GM18861 (cell line): ENCODE data around the gene LRFN3.
"Not testable (repeated sequence)": the region's sequence is repeated elsewhere in the genome, so short reads cannot be mapped to it uniquely, and the experiment has no call there.

Experiments used
- ATAC-seq: cut with Tn5 transposase; IDR thresholded peaks from one replicate; pipeline ENCODE4 v1.9.1; 2021; ENCODE audit not compliant: unreplicated experiment

The LRFN3 gene

DNA sequence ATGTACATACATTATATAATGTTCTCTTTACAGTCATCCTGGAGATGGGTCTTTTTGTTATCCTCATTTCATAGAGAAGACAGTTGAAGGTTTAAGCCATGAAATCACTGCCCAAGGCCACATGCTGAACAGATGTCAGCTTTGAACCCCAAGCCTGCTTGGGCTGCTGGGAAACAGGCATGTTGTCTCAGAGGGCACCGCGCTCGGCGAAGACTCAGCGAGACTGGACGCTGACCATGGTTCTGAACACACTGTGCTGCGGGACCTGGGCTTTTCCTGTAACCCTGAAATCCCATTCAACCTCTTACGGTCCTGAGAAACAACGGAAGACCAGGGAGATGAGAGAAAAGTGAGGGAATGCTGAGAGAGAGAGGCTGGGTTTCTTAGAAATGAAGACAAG, 27.3 kb downstream of the LRFN3 start:
- no peak for ATAC-seq

DNA sequence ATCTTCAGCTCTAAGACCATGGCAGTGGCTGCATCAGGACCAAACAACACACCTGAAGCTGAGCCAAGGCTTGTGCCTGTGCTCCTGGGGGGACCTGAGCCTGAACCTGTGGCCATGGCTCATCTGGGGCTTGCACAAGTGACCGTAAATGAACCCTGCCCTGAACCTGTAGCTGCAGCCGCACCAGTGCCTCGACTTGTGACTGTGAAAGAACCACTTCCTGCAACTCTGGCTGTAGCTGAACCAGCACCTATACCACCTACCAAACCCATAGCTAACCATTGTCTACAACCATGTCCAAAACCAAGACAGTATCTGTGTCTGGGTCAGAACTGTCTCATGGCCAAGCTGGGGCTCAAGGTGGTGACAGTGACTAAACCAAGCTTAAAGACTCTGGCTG, 30.6 kb downstream of the LRFN3 start:
- ATAC-seq = no peak

DNA sequence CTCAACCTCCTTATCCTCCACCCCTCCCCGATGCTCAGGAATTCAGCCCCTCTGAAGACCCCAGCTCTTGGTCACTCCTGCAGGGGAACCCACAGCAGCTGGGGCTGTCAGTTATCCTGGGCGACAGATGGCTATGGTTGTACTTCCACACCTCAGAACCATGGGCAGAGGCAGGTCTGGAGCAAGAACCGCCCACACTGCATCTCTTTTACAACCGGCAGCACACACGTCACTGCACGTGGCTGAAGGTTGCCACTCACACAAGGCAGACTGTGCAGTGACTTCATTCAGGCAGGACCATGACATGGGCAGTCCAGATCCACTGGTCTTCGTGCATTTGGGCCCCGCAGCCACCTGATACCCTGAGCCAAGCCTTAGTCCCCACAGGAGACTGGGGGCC, 37.3 kb downstream of the LRFN3 start:
- no peak for ATAC-seq

DNA sequence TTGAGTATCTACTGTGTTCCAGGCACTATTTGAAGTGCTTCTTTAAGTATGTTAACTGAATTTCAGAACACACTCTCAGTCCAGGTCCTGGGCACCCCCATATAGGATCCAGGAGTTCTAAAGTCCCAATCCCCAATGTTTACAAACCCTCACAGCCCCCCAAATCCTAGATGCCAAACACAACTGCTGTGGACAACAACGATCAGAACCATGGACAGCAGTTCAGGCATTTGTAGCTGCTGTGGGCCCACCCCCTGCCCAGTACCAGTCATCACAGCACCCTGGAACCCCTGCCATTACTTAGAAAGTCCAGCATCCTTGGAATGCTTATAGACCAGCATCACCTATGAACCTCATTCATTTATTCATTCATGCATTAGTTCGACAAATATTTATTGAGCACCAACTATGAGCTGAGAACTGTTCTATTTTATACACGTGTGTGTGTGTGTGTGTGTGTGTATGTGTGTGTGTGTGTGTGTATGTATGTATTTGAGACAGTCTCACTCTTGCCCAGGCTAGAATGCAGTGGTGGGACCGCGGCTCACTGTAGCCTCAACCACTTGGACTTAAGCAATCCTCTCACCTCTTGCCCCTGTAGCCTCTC, 39.5 kb downstream of the LRFN3 start:
- no peak for ATAC-seq

DNA sequence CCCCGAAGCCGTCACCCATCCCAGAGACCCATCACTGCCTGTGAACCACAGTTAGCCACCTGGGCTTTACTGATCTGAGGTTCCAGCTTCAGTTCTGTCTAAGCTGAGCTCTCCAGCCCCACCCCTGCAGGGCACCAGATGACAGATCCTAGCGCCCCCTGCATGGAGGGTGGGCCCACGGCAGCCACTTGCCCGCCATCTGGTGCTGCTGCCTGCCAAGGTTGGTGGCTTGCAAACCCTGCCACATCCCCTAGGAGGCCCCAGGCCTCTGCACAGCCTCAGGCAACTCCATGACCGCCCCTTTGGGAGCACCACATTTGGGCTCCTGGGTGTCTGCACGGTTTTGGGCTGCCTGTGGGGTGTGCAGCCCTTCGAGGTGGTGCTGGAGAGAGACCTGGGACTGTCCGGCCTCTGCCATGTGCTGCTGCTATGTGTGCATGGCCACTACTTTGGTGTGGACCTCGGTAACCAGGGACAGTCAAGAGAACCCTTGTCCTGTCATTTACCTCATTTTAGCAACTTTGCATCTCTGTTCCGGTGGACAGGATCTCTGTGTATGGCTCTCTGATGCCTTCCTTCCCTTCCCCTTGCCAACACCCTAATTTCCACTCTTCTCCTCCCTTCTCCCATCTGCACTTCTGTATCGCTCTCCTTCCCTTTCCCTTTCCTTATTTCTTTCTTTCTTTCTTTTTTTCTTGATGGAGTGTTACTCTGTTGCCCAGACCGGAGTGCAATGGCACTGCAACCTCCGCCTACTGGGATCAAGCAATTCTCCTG, 41.5 kb downstream of the LRFN3 start:
- ATAC-seq = no peak

DNA sequence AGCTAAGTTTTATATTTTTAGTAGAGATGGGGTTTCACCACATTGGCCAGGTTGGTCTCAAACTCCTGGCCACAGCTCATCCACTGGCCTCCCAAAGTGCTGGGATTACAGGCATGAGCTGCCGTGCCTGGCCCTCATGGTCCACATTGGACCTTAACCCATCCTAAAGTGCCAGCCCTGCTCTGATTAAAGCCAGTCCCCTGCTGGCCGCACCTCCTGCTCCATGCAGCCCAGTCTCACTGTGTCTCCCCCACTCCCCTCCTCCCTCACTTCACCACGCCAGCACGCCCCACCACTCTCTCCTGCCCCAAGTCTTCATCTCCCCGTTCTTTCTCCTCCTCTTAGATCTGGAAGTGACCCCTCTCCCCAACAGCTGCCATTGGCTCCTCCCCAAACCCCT, 42.1 kb downstream of the LRFN3 start:
- no peak for ATAC-seq

DNA sequence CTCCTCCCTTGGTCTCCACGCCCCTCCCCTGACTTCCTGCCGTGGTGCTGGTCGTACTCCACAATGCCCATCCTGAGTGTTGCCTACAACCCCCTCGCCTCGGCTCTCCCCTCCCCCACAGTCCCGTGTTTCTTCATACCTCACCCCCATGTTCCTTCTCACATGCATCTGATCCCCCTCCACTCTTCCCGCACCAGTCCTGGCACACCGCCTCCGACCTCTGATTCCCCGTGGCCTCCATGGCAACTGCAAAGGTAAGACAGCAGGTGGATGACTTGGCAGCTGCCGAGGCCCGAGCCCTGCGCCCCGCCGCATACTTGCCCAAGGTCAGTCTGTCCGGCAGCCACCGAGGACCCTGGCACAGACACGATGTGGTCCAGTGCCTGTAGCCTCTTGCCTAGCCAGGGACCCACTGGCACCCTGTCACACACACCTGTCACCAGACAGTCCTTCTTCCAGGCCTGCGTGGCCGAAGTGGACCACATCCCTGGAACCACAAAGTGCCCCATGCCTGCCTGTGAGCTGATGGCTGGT, 42.7 kb downstream of the LRFN3 start:
- ATAC-seq = no peak

DNA sequence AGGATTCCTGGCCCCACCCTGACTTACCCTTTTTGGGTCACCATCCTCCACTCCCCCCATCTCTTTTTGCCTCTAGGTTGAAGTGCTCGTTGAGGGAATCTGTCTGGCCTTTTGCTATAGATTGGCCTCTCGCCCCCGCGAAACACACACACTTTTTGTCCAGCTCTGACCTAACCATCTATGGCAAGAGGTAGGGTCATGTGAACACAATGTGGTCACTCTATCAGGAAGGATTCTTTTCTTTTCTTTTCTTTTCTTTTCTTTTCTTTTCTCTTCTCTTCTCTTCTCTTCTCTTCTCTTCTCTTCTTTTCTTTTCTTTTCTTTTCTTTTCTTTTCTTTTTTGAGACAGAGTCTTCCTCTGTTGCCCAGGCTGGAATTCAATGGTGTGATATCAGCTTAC, 44.8 kb downstream of the LRFN3 start:
- ATAC-seq = not testable (repeated sequence)

DNA sequence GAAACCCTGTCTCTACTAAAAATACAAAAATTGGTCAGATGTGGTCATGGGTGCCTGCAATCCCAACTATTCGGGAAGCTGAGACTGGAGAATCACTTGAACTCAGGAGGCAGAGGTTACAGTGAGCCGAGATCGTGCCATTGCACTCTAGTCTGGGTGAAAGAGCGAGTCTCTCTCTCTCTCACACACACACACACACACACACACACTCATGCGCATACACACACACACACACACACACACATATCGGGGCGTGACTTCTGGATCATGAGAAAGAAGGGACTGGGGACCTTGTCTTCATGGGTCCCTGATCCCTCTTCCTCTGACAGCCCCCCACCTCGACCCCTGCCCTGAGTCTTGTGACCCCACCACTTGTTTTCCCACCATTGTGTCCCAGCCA, 47.0 kb downstream of the LRFN3 start:
- ATAC-seq = no peak

DNA sequence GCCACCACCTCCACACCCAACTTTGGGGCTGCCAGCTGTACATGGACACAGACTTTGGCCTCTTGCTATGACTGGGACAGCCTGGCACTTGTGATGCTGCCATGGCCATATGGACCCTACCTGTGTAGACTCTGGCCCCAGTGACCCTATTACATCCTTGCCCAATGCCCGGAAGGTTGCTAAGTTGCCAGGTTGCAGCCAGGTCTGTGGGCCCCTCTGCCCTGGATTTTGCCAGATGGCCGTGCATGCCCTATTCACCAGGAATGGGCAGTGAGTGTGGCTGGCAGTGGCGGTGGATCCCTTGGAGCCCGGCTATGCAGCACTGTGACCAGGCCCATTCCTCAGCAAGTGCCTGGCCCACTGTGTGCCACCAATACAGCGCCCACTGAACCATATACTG, 49.9 kb downstream of the LRFN3 start:
- no peak for ATAC-seq

DNA sequence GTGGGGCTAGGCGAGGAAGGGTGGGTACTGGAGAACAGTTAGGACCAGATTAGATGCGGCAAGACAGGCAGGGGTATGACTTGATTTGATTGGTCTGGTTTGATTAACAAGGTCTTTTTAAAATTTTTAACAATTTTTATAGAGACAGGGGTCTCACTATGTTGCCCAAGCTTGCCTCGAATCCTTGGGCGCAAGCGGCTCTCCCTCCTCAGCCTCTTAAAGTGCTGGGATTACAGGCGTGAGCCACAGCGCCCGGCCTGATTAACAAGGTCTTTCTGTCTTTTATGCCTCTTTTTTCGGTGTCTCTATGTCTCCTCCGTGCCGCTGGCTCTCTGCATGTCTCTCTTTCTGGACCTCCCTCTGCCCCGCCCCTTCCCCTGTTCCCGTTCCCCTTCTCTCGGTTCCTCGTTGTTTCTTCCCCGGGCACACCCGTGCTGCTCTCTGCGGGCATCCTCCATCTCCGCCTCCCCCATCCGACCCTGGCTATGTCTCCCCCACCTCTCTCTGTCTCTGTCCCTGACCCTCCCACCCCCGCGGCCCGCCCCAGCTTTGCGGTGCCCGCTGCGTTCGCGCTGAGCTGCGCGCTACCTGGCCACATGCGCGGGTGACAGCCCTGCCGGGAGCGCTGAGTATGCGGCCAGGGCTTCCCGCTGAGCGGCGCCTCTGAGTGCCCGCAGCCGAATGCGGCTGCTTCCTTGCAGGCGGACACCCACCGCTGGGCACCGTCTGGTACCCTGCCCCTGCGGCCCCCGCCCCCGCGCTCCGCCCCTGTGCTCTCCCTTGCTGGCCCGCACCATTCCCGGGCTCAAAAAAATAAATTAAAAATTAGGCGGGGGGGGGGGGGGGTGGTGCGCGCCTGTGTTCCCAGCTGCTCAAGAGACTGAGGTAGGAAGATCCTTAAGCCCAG, 50.7 kb downstream of the LRFN3 start:
- no peak for ATAC-seq

DNA sequence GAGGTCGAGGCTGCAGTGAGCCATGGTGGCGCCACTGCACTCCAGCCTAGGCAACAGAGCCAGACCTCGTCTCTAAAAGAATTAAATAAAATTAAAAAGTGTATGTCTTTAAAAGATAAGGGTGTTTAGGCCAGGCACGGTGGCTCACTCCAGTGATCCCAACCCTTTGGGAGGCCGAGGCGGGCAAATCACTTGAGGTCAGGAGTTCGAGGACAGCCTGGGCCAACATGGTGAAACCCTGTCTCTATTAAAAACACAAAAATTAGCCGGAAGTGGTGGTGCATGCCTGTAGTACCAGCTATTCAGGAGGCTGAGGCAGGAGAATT, 51.4 kb downstream of the LRFN3 start:
- no peak for ATAC-seq

DNA sequence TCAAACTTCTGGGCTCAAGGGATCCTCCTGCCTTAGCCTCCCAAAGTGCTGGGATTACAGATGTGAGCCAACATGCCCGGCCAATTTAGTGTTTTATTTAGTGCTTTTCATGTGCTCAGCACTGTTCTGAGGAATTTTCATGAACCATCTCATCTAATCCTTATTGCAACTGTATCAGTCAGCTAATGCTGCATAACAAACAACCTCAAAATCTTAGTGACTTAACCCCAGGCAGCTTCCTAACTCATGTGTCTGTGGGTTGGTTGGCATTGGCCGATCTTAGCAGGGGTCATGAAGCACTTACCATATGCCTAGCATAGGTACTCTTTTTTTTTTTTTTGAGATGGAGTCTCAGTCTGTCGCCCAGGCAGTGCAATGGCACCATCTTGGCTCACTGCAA, 52.6 kb downstream of the LRFN3 start:
- no peak for ATAC-seq

DNA sequence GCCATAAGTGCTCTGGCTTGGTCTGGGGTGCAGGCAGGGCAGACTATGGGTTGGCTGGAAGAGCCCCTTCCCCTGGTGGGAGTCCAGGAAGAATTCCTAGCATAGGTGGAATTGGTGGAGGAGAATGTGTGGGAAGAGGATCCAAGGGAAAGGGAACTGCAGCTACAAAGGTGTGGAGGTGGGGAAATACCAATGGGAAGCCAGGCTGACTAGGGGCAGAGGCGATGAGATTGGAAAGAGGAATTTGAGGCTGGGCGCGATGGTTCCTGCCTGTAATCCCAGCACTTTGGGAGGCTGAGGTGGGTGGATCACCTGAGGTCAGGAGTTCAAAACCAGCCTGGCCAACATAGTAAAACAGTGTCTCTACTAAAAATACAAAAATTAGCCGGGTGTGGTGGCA, 54.0 kb downstream of the LRFN3 start:
- ATAC-seq = no peak

DNA sequence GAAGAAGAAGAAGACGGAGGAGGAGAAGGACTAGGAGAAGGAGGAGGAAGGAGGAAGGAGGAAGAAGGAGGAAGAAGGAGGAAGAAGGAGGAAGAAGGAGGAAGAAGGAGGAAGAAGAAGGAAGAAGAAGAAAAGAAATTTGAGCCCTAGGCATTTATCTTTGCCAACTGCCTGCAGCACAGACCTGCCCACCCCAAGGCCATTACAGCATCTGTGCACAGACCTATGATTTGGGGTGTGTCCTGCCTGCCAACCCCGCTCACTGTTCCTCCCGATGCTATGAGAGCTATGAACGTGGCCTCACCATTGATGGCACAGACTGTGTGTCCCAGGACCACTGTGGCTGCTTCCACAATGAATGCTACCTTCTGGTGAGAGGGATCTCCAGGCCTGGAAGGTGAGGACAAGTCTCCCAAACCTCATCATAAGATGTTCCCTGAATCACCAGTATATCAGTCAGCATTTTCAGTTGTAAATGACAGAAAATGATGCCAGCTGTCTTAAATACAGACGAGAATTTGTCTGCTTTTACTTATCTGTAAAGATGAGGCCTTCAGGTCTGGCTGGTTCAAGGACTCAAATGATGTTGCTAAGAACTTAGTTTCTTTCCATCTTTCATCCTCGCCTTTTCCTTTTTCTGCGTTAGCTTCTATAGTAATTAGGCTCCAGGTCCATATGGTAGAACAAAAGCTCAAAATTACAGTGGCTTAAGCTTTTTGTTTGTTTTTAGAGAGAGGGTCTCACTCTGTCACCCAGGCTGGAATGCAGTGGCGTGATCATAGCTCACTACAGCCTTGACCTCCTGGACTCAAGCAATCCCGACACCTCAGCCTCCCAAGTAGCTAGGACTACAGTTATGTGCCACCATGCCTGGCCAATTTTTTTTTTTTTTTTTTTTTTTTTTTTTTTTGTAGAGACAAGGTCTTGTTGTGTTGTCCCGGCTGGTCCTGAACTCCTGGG, 54.9 kb downstream of the LRFN3 start:
- ATAC-seq = no peak

DNA sequence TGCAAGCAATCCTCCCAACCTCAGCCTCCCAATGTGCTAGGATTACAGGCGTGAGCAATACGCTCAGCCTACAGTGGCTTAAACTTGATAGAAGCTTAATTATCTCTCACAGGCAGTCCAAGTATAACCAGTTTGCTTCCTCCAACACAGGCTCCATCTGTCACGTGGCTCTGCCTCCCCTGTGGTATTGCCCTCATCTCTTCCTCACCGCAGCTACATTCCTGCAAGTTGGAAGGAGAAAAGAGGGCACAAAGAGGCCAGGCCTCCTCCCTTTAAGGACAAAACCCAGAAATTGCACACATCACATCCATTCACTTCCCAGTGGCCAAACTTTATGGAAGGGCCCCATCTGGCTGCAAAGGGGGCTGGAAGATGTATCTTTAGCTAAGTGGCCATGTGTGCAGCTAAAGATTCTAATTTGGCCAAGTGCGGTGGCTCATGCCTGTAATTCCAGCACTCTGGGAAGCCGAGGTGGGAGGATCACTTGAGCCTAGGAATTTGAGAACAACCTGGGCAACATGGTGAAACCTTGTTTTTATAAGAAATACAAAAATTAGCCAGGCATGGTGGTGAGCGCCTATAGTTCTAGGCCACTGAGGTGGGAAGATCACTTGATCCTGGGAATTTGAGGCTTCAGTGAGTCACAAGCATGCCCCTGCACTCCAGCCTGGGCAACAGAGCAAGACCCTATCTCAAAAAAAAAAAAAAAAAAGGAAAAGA, 55.7 kb downstream of the LRFN3 start:
- ATAC-seq = no peak

DNA sequence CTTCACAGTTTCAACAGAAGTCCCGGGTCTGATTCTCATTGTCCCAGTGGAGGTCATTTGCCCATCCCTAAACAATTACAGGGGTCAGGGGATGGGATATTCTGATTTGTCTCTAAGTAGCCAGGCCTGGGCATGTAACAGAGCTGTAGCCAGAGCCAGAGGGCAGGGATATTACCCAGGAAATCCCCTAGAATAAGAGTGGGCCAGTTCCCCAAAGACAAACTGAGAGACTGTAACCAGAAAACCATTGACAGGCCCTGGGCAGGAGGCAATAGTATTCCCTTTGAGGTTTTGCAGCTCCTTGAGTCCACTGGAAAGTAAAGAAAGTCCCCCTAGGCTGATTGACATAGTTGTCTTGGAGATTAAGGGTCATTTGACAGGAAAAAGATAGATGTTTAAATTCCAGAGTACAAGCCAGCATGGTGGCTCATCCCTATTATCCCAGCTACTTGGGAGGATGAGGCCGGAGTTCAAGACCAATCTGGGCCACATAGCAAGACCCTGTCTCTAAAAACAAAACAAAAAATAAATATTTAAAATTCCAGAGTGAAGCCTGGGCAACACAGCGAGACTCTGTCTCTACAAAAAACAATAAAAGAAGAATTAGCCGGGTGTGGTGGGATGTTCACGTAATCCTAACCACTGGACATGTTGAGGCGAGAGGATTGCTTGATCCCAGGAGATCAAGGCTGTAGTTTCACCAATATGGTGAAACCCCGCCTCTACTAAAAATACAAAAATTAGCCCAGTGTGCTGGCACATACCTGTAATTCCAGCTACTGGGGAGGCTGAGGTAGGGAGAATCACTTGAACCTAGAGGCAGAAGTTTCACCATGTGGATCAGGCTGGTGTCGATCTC, 57.0 kb downstream of the LRFN3 start:
- no peak for ATAC-seq

DNA sequence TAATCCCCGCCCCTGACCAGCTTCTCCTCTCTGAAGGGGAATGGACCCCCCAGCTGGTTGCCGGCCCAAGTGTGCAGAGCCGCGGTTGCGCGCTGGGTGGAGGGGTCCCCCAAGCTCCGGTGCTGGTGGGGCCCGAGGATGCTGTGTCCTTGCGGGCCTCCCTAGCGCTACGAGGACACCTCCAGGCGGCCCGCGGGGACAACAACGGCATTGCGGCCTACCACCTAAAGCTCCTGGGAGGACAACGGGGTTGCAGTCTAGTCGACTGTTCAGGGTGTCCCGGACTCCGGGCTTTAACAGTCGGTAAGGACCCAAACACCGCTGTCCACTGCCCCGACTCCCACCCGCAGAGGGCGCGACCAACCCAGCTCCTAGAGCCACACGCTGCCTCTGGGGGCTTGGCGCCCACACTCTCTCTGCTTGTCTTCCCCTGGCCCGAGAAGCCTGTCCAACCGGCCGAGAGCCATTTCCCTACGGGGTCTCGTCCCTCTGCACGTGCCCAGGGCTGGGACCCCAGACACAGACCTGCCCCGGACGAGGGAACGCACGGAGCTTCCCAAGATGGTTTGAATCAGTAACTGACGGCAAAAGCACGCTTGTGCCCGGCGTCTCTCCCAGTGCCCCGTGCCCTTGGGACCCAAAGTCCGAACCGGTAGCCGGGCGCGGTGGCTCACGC, 57.9 kb downstream of the LRFN3 start:
- ATAC-seq = no peak
